K562 (cell line): ENCODE data around the gene MRM2. TPM values are rescaled to one million over a fixed set of nuclear protein-coding genes. Genes with fewer than 3 reads are reported as not detected.

Experiments
- ATAC-seq: fragments of 200-7000 bp; cut with Tn5 transposase; 3 replicates; pipeline ENCODE4 v1.9.1; 2020; ENCODE audit warnings: moderate library complexity
- BruUV-seq: library from RNA; stranded (reverse); fragments of 400-500 nt; replicated peaks from 2 replicates; lab custom pipeline; 2021; lab: Mats Ljungman, UMichigan
- CTCF ChIA-PET: fragments of 300-600 bp; formaldehyde crosslinking; extraction: SDS; loops from one replicate; lab custom pipeline; 2021; ENCODE audit warnings: low intra/inter-chr PET ratio; lab: Yijun Ruan, JAX
- POLR2A ChIA-PET: fragments of 300-600, 350-650 bp; sonication (Branson Sonifier 250); formaldehyde crosslinking; extraction: SDS; loops from one replicate; lab custom pipeline; 2021; ENCODE audit warnings: antibody characterized with exemption, inconsistent platforms; lab: Yijun Ruan, JAX
- DNase-seq, 4 experiments: peaks; one replicate each; pipeline versions ENCODE4 v3.0.0 to v3.0.0-alpha.2; 2011 to 2018; ENCODE audit warnings: low spot score in 3 of 4, mixed read lengths in 3 of 4; ENCODE audit errors: extremely low read depth in 1 of 4
- FAIRE-seq: peaks from 2 replicates; lab custom pipeline; 2011; peaks lifted over from hg19 to GRCh38; lab: Jason Lieb, UNC
- H2AFZ ChIP-seq: 2 replicates; pipeline ENCODE4 v1.6.0; 2011; ENCODE audit warnings: low read depth, low read length, control low read depth, inconsistent platforms
- H3K27ac ChIP-seq: fragments of 200-600 bp; 3 replicates; pipeline ENCODE4 v1.8.0; 2011; ENCODE audit warnings: low read depth, mild to moderate bottlenecking, control low read depth, inconsistent platforms, low read length, moderate library complexity, mixed read lengths; ENCODE audit errors: extremely low read depth
- H3K27me3 ChIP-seq, 2 experiments: fragments of 300-600 bp in 1 of 2; 2 replicates in 1 of 2; 3 replicates in 1 of 2; pipeline versions ENCODE4 v1.6.0 to v1.8.0; 2011; ENCODE audit warnings: inconsistent platforms in 2 of 2, low read length in 2 of 2, mild to moderate bottlenecking in 1 of 2, mixed read lengths in 1 of 2, moderate library complexity in 1 of 2; ENCODE audit not compliant: control insufficient read depth in 2 of 2, insufficient read depth in 2 of 2
- H3K36me3 ChIP-seq: fragments of 300-600 bp; 3 replicates; pipeline ENCODE4 v1.8.0; 2011; ENCODE audit warnings: mild to moderate bottlenecking, low read length, inconsistent platforms; ENCODE audit not compliant: control insufficient read depth, insufficient read depth
- H3K4me1 ChIP-seq, 2 experiments: fragments of 200-600 bp in 1 of 2; replicated peaks in 1 of 2; 2 replicates in 1 of 2; 3 replicates in 1 of 2; pipeline versions ENCODE4 v1.5.1 to v1.8.0; 2011; ENCODE audit warnings: inconsistent platforms in 2 of 2, low read length in 2 of 2, mild to moderate bottlenecking in 1 of 2, mixed read lengths in 1 of 2, moderate library complexity in 1 of 2; ENCODE audit not compliant: control insufficient read depth in 2 of 2, insufficient read depth in 2 of 2
- H3K4me2 ChIP-seq: 2 replicates; pipeline ENCODE4 v1.6.1; 2011; ENCODE audit warnings: low read length, control low read depth, inconsistent platforms, mixed read lengths; ENCODE audit not compliant: insufficient read depth
- H3K4me3 ChIP-seq: fragments of 200-600 bp; sonication (generic), shearing (Covaris generic); 2 replicates; pipeline ENCODE4 v1.5.1; 2016; ENCODE audit warnings: control low read depth, inconsistent platforms
- H3K79me2 ChIP-seq: fragments of 200-600 bp; 3 replicates; pipeline ENCODE4 v1.8.0; 2011; ENCODE audit warnings: low read length, inconsistent platforms; ENCODE audit not compliant: control insufficient read depth, insufficient read depth
- H3K9ac ChIP-seq, 2 experiments: 2 replicates each; pipeline versions ENCODE4 v1.6.0 to v1.6.1; 2011; ENCODE audit warnings: low read depth in 2 of 2, low read length in 2 of 2, control low read depth in 1 of 2, inconsistent platforms in 1 of 2, mild to moderate bottlenecking in 1 of 2, mixed read lengths in 1 of 2; ENCODE audit not compliant: insufficient read depth in 1 of 2
- H3K9me1 ChIP-seq: one replicate; pipeline ENCODE4 v1.6.0; 2011; ENCODE audit warnings: inconsistent platforms, mild to moderate bottlenecking, low read length, moderate library complexity; ENCODE audit not compliant: control insufficient read depth, insufficient read depth
- H3K9me3 ChIP-seq: replicated peaks from 2 replicates; pipeline ENCODE4 v1.5.1; 2011; ENCODE audit warnings: low read depth, low read length, inconsistent platforms; ENCODE audit not compliant: control insufficient read depth, insufficient read depth
- H4K20me1 ChIP-seq: replicated peaks from 2 replicates; pipeline ENCODE4 v1.6.1; 2011; ENCODE audit warnings: low read length, inconsistent platforms, mixed read lengths; ENCODE audit not compliant: control insufficient read depth, insufficient read depth
- ARID2 ChIP-seq: fragments of 450-650 bp; IDR thresholded peaks from 2 replicates; pipeline ENCODE4 v1.6.1; 2017; ENCODE audit warnings: antibody characterized with exemption, mild to moderate bottlenecking
- CBX8 ChIP-seq: fragments of 200-600 bp; sonication (generic); IDR thresholded peaks from 2 replicates; pipeline ENCODE4 v1.6.1; 2012; ENCODE audit warnings: borderline replicate concordance, mixed run types, low read depth, mild to moderate bottlenecking, moderate library complexity, mixed read lengths, low read length, control low read depth, inconsistent platforms; ENCODE audit not compliant: poor library complexity, severe bottlenecking; ENCODE audit errors: extremely low read depth
- CLOCK ChIP-seq: fragments of 250-450 bp; sonication (Bioruptor Pico); IDR thresholded peaks from 2 replicates; pipeline ENCODE4 v1.4.0; 2020; ENCODE audit warnings: mild to moderate bottlenecking, moderate library complexity, borderline replicate concordance
- DNMT1 ChIP-seq: fragments of 450-650 bp; IDR thresholded peaks from 2 replicates; pipeline ENCODE4 v1.6.1; 2016; ENCODE audit warnings: antibody characterized with exemption, mild to moderate bottlenecking
- DPF2 ChIP-seq: fragments of 450-650 bp; IDR thresholded peaks from 2 replicates; pipeline ENCODE4 v1.6.1; 2016
- EP400 ChIP-seq: fragments of 450-650 bp; IDR thresholded peaks from 2 replicates; pipeline ENCODE4 v1.6.1; 2017; ENCODE audit warnings: antibody characterized with exemption, mild to moderate bottlenecking, moderate library complexity
- ETS2 ChIP-seq: IDR thresholded peaks from 2 replicates; pipeline ENCODE4 v1.6.1; 2016; ENCODE audit warnings: borderline replicate concordance, missing genetic modification characterization, mild to moderate bottlenecking, moderate library complexity, missing compliant biosample characterization; ENCODE audit not compliant: poor library complexity, severe bottlenecking
- ETV5 ChIP-seq: sonication (generic); formaldehyde crosslinking; IDR thresholded peaks from 2 replicates; pipeline ENCODE4 v1.4.0; 2020; ENCODE audit warnings: low read depth, mild to moderate bottlenecking, missing genetic modification reagents
- IRF9 ChIP-seq: fragments of 450-650 bp; IDR thresholded peaks from 2 replicates; pipeline ENCODE4 v1.6.1; 2016; ENCODE audit warnings: missing biosample characterization, missing genetic modification characterization
- KAT7 ChIP-seq: sonication (generic); formaldehyde crosslinking; IDR thresholded peaks from 2 replicates; pipeline ENCODE4 v1.8.0; 2022; ENCODE audit warnings: missing genetic modification reagents, mild to moderate bottlenecking, borderline replicate concordance
- MAFK ChIP-seq: IDR thresholded peaks from 2 replicates; pipeline ENCODE4 v1.6.1; 2011; ENCODE audit warnings: low read length, improper control_type of control experiment
- MLLT1 ChIP-seq, 2 experiments: fragments of 450-650 bp; IDR thresholded peaks; 2 replicates each; pipeline ENCODE4 v1.6.1; 2016
- PHB ChIP-seq: fragments of 250-450 bp; sonication (Bioruptor Pico); IDR thresholded peaks from 2 replicates; pipeline ENCODE4 v1.5.0; 2021
- PHF8 ChIP-seq: fragments of 200-600 bp; sonication (generic); IDR thresholded peaks from 2 replicates; pipeline ENCODE4 v1.6.1; 2012; ENCODE audit warnings: mixed run types, mild to moderate bottlenecking, inconsistent platforms, low read length, moderate library complexity, borderline replicate concordance
- SAP30 ChIP-seq: fragments of 200-600 bp; sonication (generic); IDR thresholded peaks from 2 replicates; pipeline ENCODE4 v1.6.1; 2012; ENCODE audit warnings: borderline replicate concordance, low read depth, mild to moderate bottlenecking, moderate library complexity, low read length, control low read depth, inconsistent platforms; ENCODE audit not compliant: insufficient read depth, poor library complexity, severe bottlenecking
- TARDBP ChIP-seq: fragments of 450-650 bp; IDR thresholded peaks from 2 replicates; pipeline ENCODE4 v1.6.1; 2016
- ZNF121 ChIP-seq: sonication (generic); formaldehyde crosslinking; conservative IDR thresholded peaks from 2 replicates; pipeline ENCODE4 v1.8.0; 2022; ENCODE audit warnings: missing genetic modification reagents
- ZNF586 ChIP-seq: fragments of 450-650 bp; formaldehyde crosslinking; conservative IDR thresholded peaks from 2 replicates; pipeline ENCODE4 v1.4.0; 2020; ENCODE audit warnings: mild to moderate bottlenecking, moderate library complexity
- WGBS: fragments of 100-300 bp; shearing (Covaris generic); methylation state at CpG from one replicate; pipeline ENCODE4 v1.1.6; 2016; ENCODE audit warnings: low coverage, mixed read lengths; ENCODE audit not compliant: insufficient coverage; ENCODE audit errors: missing lambda C conversion rate; 5-methylcytosine and 5-hydroxymethylcytosine counted together
- in situ Hi-C: fragments of 300-500 bp; cut with MboI; formaldehyde crosslinking; loops from 4 replicates; pipeline ENCODE4 v1.15.0; 2018; ENCODE audit warnings: inconsistent platforms, mixed read lengths
- intact Hi-C: fragments of 100-400 bp; cut with micrococcal nuclease; formaldehyde crosslinking; loops from 2 replicates; pipeline ENCODE4 v1.14.2; 2022
- polyA plus RNA-seq, 8 experiments: library from polyadenylated mRNA; depleted of rRNA in 4 of 8; stranded (reverse) in 5 of 8; unstranded in 3 of 8; fragments of >200 nt; fragmentation: Nextera tagmentation in 2 of 8; fragmentation: Illumina TruSeq in 1 of 8; extraction: Ambion mirVana in 2 of 8; extraction: Trizol in 1 of 8; gene quantifications; 2 replicates each; pipeline versions ENCODE4 v1.2.1 to v1.2.3, GENCODE V29; 2011 to 2014; ENCODE audit warnings: inconsistent platforms in 1 of 8, missing spikeins in 1 of 8
- total RNA-seq, 7 experiments: library from RNA; depleted of rRNA in 6 of 7; stranded (reverse); fragments of >200 nt in 6 of 7; fragmentation: Illumina TruSeq in 2 of 7; extraction: Trizol in 2 of 7; gene quantifications; 2 replicates each; pipeline versions ENCODE4 v1.2.1 to v1.2.3, GENCODE V29; 2011 to 2021; ENCODE audit warnings: low replicate concordance in 1 of 7

MRM2 gene
- total and polyA plus RNA-seq, 9 of the 15 experiments (the other 6 are each of a cell fraction or from before 2014, with no cell fraction given), result 32.4 to 116 (median 50.5) TPM

GRCh38 chr7:2186166-2186565, 55.8 kb downstream of the MRM2 start (continued):
- TF ChIP-seq MLLT1 (IDR thresholded peaks at IDR 0.05) (no peak), DPF2 (no peak), ETV5 (CRISPR knock-in tag) (no peak), PHF8 (no peak), CBX8 (no peak), ZNF586 (CRISPR knock-in tag) (no peak), MAFK (no peak), ARID2 (no peak), IRF9 (tag) (no peak)

GRCh38 chr7:2185715-2186114, 56.3 kb downstream of the MRM2 start:
- Histone ChIP-seq H3K9me3 (no peaks in the 10 kb centered on the region), H3K4me2 (no peak overlapping the region), H3K79me2 (0 out of 3 replicates have a peak, but pooled peaks cover 2% of the 10 kb centered on the region), H4K20me1 (no peaks in the 10 kb centered on the region), H3K27ac (no peak overlapping the region), H3K27me3 (no peaks in the 10 kb centered on the region), H3K4me1 (no peaks in the 10 kb centered on the region), H2AFZ (no peak overlapping the region), H3K9me1 (no peaks in the 10 kb centered on the region), H3K4me3 (no peak overlapping the region), H3K9ac (no peak overlapping the region), H3K36me3 (peaks cover 21% of the 10 kb centered on the region; the same call in 2 of the 3 replicates)
- in situ Hi-C loops, result no loop called here
- DNase-seq, result no peak
- BruUV-seq, result no TSS peak
- POLR2A ChIA-PET, result interaction anchor here (0.7 kb wide), 1 partner anchor 13 kb away, joined by 3 read pairs; no protein-coding TSS in a partner anchor
- FAIRE-seq, result no peak
- CTCF ChIA-PET, result no interaction called here
- no peak for ATAC-seq
- intact Hi-C loops, result no loop called here
- WGBS, result 77% methylated on average over 7 of the region's 8 CpGs
- no peak for TF ChIP-seq EP400
- no peak for TF ChIP-seq SAP30
- no peak for TF ChIP-seq DNMT1
- no peak for TF ChIP-seq TARDBP
- TF ChIP-seq ETS2, result no peak
- TF ChIP-seq KAT7 (CRISPR knock-in tag), result no peak
- TF ChIP-seq ZNF121, result no peak
- TF ChIP-seq PHB (CRISPR knock-in tag), result no peak
- TF ChIP-seq CLOCK (CRISPR knock-in tag), result no peak
